ENCODE results near the gene ZNF236.
A peak's percentile ranks its signal among the peaks of the same experiment; 100 is the strongest.

ZNF236 gene

DNA sequence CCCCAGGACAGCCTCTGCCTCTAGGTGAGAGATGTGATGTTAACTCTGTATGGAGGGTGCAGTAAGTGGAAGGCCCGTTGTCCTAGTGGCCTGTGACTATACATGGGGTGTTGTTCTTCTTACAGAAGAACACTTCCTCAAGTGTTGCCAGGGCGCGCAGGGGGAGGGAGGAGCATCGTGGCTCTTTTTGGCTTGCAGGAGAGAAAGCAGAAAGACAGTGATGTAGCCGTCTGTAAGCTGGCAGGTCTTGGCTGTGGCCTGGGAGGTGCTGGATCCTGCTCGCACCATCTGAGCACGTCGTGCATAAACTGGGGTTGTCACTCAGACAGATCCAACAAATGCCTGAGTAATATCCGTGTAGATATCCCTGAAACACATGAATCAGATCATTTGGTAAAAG lies 44.3 kb downstream of the ZNF236 start:
- no peak for DNase-seq

DNA sequence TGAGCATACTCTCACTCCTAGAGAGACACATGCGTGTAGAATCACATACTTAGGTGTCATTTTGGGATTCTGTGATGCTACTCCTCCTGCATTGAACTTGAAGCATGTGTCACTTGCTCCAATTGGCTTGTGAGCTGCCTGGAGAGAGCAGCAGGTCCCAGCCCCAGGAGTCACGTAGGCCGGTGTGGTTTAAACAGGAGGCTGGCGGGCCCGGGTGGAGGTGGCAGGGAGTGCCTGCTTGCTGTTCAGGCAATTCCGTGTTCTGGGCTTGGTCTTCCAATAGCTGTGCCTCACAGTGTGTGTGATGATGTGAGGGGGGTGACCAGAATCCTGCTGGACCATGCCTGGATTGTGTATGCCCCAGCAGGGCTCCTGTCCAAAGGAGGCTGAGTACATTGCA lies 51.0 kb downstream of the ZNF236 start:
- DNase-seq = no peak

DNA sequence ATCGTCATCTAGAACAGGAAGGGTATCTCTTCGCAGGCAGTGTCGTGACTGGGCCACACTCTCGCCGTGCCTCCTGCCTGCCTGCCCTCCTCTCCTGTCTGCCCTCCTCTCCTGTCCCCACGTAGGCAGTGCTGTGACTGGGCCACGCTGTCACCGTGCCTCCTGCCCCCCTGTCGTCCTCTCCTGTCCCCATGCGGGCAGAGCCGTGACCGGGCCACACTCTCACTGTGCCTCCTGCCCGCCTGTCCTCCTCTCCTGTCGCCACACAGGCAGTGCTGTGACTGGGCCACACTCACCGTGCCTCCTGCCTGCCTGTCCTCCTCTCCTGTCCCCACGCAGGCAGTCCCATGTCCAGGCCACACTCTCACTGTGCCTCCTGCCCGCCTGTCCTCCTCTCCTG lies 51.4 kb downstream of the ZNF236 start:
- DNase-seq = no peak

DNA sequence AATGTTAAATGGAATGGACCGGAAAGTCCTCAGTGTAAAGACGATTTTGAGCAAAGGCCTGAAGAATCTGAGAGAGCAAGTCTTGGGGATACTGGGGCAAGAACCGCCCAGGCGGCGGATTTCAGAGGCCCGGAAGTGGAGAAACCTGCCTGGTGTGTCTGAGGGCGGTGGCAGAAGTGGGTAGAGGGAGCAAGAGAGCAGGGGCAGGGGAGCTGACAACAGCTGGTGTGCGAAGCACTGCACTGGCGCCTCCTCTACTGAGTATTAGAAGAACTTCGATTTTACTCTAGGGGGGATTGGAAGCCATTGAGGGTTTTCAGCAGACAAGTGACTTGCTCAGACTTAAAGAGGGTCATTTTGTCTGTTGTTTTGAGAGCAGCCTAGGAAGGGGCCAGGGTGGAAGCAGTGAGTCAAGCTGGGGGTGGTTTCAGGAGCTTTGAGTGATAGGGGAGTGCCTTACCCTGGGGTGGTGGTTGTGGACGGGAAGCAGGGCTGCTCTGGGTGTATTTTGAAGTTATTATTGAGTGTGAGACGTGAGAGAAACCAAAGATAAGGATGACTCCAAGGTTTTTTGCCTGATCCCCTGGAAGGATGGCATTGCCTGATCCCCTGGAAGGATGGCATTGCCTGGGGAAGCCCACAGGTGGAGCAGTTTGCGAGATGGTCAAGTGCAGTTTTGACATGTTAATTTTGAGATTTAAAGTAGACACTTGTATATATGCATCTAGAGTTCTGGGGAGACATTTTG lies 52.5 kb downstream of the ZNF236 start:
- no peak for DNase-seq

DNA sequence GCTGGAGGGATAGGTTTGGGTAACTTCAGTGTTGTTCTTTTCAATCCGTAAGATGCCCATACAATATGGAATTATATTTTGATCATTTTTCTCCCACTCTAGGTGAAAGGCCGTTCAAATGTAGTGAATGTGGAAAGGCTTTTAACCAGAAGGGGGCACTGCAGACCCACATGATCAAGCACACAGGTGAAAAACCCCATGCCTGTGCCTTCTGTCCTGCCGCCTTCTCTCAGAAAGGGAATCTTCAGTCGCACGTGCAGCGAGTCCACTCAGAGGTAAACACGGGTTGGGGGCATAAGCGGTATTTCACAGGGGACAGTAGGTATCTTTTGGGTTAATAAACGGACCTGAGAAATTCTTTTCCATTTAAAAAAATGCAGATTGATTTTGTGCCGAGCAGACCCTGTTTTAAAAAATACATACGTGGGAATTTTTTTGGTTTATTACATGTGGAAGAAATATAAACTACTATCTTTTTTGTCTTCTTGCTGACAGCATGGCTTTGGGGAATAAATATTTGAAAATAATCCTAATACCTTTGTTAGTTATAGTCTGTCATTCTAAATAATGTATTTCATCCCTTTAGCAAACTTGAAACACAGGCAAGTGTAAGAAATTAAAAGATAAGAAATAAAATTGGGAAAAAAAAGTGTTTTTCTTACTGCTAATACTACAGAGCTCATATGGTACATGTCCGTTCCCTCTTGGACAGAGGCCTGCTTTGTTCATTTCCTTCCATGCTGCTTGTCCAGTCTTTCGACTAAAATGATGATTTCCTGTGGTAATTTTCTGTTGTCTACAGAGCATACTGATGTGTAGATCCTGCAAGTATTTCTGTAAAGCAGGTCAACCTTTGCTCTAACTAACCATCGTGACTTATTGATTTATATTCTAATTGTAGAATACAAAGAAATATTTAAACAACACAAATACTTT lies 53.3 kb downstream of the ZNF236 start:
- DNase-seq = peak; percentile 16

DNA sequence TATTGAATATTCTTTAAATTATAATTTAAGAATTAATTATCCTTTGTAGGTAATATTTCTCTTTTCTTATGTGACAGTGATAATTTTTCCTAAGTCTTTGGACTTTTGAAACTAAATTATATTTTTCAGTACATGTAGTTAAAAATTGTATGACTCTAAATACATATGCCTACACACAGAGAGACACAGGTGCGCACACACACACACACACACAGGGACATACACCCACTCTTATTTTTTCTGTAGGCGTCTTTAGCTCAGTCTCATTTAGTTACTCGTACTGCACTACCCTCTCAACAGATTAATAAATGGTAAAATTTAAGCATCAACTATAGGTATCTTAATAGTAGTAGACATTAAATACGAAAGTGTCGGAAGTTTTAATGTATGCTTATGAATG lies 56.1 kb downstream of the ZNF236 start:
- DNase-seq = no peak

DNA sequence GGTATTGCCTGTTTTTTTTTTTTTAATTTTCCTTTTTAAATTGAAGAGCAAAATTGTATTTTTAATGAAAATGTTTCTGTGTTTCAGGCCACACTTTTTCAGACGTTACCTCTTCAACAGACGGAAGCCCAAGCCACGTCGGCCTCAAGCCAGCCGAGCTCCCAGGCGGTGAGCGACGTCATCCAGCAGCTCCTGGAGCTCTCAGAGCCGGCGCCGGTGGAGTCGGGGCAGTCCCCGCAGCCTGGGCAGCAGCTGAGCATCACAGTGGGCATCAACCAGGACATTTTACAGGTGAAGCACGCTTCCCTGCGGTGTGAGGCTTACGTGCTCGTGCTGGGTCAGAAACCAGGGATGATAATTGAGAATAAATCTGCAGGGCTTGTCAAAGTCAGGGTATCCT lies 57.7 kb downstream of the ZNF236 start:
- DNase-seq = no peak

DNA sequence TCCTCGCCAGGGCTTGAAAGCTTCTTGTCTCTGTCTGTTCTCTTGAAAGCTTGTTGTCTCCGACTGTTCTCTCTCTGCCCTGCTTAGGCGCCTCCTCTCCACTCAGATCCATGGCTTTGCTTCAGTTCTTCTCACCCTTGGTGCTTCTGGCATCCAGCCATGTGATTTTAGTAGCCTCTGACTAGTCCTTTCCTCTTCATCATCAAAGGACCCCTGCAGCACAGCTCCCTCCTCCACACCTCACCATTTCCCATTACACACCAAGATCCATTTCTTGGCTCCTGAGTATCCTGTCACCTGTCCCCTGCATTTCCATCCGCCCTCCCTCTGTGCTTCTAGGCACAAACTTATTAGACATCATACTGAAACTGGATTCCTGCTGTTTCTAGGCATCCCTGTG lies 59.4 kb downstream of the ZNF236 start:
- no peak for DNase-seq

DNA sequence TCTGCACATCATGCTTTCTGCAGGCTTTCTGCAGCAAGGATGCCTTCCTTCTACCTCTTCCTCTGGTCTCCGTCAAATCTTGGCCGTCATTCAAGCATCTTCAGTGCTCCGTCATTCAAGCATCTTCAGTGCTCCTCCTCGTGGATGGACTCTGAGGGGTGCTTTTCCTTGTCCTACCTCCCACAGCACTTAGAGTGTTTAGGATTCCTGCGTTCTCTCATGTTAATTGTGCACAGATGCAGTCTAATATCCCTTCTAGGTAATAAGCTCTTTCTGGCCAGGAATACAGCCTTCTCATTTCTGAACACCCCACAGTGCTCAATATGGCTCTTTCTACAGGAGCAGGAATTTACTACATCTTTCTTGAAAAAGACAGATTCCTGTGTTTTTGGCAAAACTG lies 59.8 kb downstream of the ZNF236 start:
- DNase-seq = no peak

DNA sequence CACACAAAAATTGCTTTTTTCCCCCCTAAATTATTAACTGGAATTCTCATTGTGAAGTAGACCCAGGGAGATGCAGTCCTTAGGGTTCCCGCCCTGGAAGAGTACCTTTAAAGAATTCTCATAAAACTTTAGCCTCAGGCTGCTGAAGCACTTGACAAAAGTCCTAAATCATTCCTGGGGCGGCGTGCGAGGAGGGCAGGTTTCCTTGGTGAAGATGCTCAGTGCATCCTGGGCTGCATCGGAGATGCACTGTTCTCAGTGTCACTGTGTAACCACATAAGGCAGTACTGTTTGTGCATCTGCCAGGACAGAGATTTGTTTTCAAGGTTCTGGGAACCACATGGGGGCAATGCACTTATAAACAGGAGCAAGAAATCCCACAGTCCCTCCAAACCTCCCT lies 62.6 kb downstream of the ZNF236 start:
- no peak for DNase-seq

DNA sequence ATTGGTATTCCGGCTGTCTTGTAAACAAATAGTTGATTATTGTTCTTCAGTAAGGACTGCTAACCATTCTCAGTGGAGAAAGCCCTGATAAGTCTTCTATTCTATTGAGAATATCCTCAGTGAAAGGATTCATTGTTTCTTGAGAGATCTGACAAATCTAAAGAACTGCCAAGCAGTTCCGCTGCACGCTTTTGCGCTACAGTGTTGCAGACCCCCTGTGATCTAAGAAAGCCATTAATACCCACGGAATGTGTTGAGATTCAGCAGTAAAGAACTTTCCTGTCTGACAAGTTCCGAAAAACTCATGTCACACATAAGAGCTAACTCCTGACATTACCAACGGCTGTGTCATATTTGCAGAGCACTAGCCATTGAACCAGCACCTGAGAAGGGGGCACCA lies 63.8 kb downstream of the ZNF236 start:
- no peak for DNase-seq

DNA sequence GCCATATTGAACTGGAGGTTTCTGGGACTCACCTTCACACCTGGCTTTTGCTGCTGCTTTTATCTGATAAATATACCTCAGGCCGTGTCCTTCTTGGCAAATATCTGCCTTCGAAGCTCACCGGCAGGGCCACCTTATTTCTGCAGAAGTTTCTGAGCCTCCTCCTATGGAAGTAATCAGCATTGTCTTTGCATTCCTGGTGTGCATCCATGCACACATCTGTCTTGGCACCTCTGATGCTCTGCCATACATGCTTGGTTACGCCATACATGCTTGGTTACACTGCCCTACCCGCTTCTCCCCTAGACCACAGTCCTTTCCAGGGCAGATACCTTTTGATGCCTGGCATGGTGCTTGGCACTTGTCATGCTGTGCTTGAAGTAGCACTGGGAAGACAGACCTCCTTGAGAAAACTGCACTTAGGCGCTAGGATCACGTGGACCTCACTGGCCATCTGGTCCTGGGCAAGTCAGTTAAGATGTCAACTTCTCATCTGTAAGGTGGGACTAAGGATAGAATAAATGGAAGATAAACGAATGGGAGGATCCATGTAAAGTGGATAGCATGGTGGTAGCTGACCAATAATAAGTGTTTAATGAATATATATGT lies 66.8 kb downstream of the ZNF236 start:
- DNase-seq = no peak

DNA sequence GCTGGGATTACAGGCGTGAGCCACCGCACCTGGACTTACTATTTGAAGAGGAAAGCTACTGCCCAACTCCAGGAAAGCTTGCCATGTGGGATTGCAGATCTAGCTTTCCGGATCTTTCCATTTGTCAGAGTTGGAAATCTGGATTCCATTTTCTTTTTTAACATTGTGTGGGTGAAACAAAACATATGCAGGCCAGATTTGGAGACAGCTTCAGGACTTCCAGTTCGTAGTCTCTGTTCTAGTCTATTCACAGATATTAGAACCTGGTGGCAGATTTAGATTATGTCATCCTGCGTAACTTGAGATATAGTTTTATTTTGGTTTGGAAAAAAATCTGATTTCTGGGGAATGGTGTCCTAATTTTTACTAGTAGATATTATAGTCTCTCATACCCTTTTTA lies 70.5 kb downstream of the ZNF236 start:
- no peak for DNase-seq

DNA sequence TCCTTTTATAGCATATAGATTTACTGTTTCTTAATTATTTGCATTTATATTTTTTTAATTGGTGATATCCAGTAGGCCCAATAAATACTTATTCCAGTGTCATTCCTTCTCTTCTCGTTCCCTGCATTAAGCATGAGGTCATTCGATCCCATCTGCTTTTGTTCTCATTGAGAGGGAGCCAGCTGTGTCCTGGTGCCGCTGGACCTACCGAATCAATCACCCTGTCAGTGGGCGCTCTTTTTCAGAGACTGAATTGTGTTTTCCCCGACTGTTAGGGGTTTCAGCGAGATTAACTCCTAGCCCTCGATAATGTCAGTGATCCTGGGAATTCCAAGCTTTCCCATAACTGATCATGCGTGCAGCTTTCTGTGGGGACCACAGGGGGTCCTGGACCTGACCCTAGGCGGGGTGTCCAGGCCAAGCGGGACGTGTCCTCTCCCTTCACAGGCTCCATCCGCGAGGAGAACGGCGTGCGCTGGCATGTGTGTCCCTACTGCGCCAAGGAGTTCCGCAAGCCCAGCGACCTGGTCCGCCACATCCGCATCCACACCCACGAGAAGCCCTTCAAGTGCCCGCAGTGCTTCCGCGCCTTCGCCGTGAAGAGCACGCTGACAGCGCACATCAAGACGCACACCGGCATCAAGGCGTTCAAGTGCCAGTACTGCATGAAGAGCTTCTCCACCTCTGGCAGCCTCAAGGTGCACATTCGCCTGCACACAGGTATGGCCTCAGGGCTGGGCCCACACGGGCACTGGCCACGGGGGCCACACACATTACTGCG lies 72.4 kb downstream of the ZNF236 start:
- no peak for DNase-seq

DNA sequence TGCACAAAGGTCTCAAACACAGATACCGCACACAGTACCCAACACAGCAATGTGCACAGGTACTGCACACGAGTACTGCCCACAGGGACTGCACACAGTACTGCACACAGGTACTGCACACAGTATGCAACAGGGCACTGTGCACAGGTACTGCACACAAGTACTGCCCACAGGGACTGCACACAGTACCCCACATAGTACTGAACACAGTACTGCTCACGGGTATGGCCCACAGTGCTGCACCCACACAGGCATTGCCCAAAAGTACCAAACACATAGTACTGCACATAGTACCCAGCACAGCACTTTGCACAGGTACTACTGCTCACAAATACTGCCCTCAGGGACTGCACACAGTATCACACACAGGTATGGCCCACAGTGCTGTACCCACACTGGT lies 73.1 kb downstream of the ZNF236 start:
- DNase-seq = no peak

DNA sequence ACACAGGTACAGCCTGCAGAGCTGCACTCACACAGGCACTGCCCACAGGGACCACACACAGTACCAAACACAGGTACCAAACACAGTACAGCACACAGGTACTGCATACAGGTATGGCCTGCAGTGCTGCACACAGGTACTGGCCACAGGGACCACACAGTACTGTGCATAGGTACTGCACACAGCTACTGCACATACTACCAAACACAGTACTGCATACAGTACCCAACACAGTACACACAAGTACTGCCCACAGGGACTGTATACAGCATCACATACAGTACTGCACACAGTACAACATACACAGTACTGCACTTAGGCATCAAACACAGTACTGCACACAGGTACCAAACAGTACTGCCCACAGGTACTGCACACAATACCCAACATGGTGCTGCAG lies 74.3 kb downstream of the ZNF236 start:
- no peak for DNase-seq

DNA sequence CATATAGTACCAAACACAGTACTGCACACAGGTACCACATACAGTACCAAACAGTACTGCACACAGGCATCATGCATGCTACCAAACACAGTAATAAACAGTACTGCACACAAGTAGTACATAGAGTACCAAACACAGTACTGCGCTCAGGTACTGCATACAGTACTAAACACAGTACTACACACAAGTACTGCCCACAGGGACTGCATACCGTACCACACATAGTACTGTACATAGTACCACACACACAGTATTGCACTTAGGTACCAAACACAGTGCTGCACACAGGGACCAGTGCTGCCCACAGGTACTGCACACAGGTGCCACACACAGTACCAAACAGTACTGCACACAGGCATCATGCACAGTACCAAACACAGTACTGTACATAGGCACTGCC lies 74.9 kb downstream of the ZNF236 start:
- no peak for DNase-seq

DNA sequence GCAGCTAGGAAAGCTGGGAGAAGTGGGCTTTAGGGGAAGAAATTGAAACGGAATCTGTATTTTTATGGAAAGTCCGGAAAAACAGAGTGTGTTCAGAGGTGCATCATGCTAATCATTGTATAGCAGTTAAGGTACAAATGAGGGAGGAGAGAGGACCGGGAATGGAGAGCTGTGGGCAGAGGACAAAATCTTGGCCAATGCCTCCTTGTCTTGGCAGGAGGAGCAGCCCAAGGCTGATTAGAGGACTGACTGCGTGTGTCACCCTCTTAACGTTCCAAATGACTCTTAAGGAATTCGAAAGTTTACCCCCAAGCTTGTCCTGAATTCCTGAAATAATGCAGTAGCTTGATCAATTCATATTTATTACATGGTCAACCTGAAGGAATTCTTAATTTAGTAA lies 81.0 kb downstream of the ZNF236 start:
- no peak for DNase-seq

DNA sequence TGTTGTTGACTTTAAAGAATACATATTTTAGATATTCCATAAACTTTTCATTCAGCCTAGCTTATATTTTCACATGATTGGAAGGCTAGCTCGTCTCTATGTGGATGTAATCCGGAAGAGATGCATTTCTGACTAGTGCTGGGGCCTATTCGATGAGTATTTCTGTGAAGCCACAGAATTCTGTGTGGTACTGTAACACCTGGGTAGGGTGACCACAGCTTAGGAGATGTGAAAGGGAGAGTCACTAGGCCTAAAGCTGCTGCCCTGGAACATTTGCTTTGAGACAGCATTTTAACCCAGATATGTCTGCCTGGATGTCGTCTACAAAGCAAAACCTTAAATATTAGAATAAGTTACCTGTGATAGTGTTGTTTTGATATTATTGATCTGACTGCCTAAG lies 83.5 kb downstream of the ZNF236 start:
- DNase-seq = no peak

DNA sequence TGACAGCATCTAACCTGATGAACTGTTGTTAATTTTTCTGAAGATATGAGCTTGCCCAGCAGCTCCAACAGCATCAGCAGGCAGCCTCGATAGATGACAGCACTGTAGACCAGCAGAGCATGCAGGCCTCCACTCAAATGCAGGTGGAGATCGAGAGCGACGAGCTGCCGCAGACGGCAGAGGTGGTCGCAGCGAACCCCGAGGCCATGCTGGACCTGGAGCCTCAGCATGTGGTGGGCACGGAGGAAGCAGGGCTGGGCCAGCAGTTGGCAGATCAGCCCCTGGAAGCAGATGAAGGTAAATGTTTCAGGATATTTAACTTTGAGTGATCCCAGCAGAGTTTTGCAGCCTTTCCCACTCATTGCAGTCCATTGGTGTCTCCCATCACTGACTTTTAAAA lies 85.9 kb downstream of the ZNF236 start:
- DNase-seq = no peak

DNA sequence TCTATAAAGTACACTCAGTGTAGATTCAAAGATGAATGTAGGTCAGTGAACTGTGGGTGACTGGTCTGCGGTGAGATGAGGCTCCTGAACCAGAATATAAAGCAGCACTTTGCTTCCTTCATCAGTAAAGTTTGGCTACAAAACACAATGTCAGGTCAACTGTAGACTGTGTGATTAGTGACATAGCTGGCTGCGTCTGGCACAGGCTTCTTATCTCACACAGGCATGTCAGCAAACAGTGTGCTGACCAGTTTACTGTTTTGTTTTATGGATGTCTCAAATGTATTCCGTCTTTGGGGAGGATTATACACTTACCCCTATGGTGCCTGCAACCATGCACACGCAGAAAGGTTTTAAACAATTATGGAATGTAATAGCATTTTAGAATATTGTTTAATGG lies 87.1 kb downstream of the ZNF236 start:
- DNase-seq = no peak

DNA sequence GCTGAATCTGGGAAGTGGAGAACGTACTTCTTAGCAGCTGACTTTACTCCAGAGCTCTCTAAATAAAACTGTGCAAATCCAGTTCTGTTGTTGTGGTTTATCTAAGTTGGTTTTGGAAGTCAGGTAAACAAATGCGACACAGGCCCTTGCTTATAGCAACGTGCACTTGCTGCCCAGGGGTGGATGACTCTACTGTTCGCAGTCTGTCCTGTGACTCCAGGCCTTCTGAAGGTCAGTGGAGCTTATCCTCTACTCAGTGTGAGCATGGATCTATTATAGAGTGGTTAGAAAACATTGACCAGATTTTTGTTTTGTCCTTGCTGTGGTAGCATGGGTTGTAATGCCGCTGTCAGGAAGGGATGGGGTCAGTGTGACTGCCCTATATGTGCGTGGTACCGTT lies 89.1 kb downstream of the ZNF236 start:
- DNase-seq = no peak

DNA sequence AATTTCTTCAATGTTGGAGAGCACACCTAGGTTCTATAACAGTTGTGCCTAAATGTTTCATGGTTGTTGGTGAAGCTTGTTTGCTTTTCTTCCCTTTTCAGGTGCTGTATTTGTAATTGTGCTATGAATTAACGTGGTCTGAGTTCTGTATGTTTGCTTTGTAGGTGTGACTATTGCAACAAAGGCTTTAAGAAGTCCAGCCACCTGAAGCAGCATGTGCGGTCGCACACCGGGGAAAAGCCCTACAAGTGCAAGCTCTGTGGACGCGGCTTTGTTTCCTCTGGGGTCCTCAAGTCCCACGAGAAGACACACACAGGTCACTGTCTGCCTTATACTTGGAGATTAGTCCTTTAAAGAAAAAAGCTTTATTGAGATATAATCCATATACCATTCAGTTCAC lies 91.2 kb downstream of the ZNF236 start:
- no peak for DNase-seq

Measured in inflammatory macrophage treated with lipopolysaccharide for 4 hours (primary cell).